GM12864 (cell line): Measurements from ENCODE around the gene NRL.

ENCODE experiments used
- DNase-seq: peaks from one replicate; pipeline ENCODE4 v3.0.0-alpha.2; 2011; ENCODE audit warnings: low read depth
- H3K4me3 ChIP-seq: 2 replicates; pipeline ENCODE4 v1.5.1; 2011; ENCODE audit warnings: mild to moderate bottlenecking, low read depth, low read length, control low read depth
- TF ChIP-seq, protein P1 (sequence below): IDR thresholded peaks from 2 replicates; pipeline ENCODE4 v1.5.1; 2011; ENCODE audit warnings: low read depth, mild to moderate bottlenecking, moderate library complexity, low read length, control low read depth, inconsistent platforms; ENCODE audit errors: missing control alignments

NRL gene

DNA sequence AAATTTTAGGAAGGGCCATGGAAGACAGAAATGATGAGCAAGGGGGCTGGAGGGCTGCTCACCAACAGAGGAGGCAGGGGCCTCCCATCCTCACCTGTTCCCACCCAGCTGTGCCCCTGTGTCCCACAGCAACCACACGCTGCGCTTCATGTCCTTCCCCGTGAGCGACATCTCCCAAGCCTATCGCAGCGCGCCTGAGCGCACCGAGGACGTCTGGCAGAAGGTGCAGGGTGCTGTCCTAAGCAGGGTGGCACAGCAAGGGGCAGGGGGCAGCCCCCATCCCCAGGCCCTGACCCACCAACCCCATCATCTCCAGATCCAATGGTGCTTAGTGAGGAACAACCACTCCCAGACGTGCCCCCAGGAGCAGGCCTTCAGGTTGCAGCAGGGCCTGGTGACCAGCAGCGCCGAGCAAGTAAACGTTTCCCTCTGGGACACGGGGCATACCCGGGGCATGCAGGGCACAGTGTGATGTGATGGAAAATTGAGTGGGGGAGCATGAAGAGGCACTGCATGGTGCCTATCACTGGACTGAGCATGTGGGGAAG, 54.8 kb downstream of the NRL start:
- no peak overlapping the region for H3K4me3 ChIP-seq
- TF ChIP-seq, protein P1, sequence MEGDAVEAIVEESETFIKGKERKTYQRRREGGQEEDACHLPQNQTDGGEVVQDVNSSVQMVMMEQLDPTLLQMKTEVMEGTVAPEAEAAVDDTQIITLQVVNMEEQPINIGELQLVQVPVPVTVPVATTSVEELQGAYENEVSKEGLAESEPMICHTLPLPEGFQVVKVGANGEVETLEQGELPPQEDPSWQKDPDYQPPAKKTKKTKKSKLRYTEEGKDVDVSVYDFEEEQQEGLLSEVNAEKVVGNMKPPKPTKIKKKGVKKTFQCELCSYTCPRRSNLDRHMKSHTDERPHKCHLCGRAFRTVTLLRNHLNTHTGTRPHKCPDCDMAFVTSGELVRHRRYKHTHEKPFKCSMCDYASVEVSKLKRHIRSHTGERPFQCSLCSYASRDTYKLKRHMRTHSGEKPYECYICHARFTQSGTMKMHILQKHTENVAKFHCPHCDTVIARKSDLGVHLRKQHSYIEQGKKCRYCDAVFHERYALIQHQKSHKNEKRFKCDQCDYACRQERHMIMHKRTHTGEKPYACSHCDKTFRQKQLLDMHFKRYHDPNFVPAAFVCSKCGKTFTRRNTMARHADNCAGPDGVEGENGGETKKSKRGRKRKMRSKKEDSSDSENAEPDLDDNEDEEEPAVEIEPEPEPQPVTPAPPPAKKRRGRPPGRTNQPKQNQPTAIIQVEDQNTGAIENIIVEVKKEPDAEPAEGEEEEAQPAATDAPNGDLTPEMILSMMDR = no peak
- no peak for DNase-seq

DNA sequence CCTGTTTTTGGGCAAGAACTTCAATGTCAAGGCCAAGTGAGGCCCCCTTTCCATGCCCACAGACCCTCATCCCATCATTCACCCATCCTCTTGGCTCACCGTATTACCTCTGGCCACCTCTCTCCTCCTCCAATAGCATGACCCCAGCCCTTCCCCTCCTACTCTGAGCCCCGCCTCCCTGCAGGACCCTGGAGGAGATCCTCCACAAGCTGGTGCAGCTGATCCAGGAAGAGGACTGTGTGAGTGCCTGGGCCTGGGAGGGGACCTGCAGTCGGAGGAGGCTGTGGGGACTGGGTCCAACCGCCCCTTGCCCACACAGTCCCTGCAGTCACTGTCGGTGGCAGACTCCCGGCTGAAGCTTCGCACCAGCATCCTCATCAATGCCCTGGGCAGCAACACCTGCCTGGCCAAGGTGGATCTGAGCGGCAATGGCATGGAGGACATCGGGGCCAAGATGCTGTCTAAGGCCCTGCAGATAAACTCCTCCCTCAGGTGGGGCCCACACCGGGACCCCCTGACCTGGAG, 55.7 kb downstream of the NRL start:
- TF ChIP-seq, protein P1 = no peak
- H3K4me3 ChIP-seq = no peak overlapping the region
- DNase-seq = no peak

DNA sequence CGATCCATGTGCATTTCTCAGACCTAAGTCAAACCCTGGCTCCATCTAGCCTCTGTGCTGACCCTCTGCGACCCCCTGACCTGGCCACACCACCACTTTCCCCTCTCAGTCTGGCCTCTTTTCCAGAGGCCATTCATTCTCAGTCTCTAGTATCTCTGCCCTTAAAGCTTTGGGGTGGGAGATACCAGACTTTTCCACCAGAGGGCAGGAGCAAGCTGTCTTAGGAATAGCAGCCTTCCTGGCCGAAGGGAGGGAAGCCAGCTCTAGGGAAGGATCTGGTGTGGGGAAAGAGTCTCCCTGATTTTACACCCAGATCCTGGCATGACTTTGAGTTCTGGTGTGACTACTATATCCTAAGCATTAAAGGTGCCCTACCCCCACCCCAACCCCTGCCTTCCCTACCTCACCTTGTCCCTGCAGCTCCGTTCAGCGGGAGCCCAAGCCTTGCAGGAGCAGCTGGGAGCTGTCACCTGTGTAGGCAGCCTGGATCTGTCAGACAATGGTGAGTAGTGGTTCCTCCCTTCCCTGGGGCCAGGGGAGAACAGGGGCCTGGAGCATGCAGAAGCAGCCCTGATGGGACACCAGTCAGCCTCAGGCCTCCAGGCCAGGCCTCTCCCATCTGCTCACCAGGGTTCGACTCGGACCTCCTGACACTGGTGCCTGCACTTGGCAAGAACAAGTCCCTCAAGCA, 56.3 kb downstream of the NRL start:
- TF ChIP-seq, protein P1 = peak; percentile 76
- H3K4me3 ChIP-seq = no peak overlapping the region
- DNase-seq = no peak

DNA sequence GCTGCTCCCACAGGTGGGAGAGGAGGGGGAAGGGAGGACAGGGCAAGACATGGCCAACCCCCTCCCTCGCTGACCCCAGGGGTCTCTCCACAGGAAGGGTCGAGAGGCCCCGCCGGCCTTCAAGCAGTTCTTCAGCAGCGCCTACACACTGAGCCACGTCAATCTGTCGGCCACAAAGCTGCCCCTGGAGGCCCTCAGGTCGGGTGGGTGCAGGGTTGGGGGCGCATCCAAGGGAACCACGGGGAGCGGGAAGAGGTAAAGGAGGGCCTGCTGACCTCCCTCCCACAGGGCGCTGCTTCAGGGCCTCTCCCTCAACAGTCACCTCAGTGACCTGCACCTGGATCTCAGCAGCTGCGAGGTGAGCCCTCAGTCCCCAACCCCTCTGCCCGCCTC, 56.9 kb downstream of the NRL start:
- H3K4me3 ChIP-seq = no peak overlapping the region
- no peak for DNase-seq
- TF ChIP-seq, protein P1 = no peak

DNA sequence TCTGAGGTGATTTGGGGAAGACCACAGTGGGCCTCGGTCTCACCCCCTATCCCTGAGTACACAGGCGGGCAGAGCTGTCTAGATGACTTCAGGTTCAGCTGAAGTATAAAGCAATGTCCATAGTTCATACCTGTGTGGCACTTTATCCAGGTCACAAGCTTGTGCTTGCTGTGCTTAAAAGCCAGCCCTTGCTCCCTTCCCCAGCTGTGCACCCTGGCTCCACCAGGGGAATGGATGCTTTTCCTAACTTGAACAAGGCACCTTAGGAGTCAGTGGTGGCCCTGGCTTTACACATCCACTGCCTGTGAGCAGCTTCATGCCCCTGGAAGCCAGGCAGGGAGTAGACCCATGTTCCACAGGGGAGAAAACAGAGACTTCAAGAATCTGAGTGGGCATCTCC, 57.5 kb downstream of the NRL start:
- DNase-seq = no peak
- no peak overlapping the region for H3K4me3 ChIP-seq
- TF ChIP-seq, protein P1 = no peak

DNA sequence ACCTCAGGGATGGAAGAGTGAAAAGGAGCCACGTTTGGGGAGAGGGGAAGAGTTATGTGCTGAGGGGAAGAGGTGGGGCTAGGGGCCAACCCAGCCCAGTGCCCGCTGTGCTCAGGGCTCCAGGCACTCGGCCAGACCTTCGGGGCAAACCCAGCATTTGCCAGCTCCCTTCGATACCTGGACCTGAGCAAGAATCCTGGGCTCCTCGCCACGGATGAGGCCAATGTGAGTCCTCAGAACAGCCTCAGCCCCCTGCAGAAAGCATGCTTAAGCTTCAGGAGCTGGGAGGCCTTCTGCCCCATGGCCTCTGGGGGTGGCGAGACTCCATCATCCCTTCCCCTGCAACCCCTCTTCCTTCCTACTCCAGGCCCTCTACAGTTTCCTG, 58.0 kb downstream of the NRL start:
- TF ChIP-seq, protein P1 = no peak
- DNase-seq = no peak
- H3K4me3 ChIP-seq = no peak overlapping the region
